BLaER1 treated with 17β-estradiol and CSF1 and Interleukin-3, amounts not matched to agents 10 nM and 100 nM (cell line): ENCODE results near the gene MLH1.

Experiments
- H3K27ac ChIP-seq, 11 experiments: shearing (Covaris generic); formaldehyde crosslinking; 2 replicates each; pipeline ENCODE4 v1.8.1; 2022
- H3K27me3 ChIP-seq, 11 experiments: shearing (Covaris generic); formaldehyde crosslinking; 2 replicates each; pipeline ENCODE4 v1.8.1; 2022
- H3K36me3 ChIP-seq, 11 experiments: shearing (Covaris generic); formaldehyde crosslinking; 2 replicates each; pipeline ENCODE4 v1.8.1; 2022
- H3K4me1 ChIP-seq, 10 experiments: shearing (Covaris generic); formaldehyde crosslinking; 2 replicates each; pipeline ENCODE4 v1.8.1; 2022
- H3K4me2 ChIP-seq, 11 experiments: shearing (Covaris generic); formaldehyde crosslinking; 2 replicates each; pipeline ENCODE4 v1.8.1; 2022
- H3K4me3 ChIP-seq, 10 experiments: shearing (Covaris generic); formaldehyde crosslinking; 2 replicates each; pipeline ENCODE4 v1.8.1; 2022
- H3K9ac ChIP-seq, 11 experiments: shearing (Covaris generic); formaldehyde crosslinking; 2 replicates each; pipeline ENCODE4 v1.8.1; 2022
- H3K9me3 ChIP-seq, 11 experiments: shearing (Covaris generic); formaldehyde crosslinking; replicated peaks in 1 of 11; 2 replicates each; pipeline ENCODE4 v1.8.1; 2022
- H4K20me1 ChIP-seq, 11 experiments: shearing (Covaris generic); formaldehyde crosslinking; 2 replicates each; pipeline ENCODE4 v1.8.1; 2022
- Cebpa-rat ChIP-seq, 11 experiments: shearing (Covaris generic); IDR thresholded peaks; 2 replicates each; pipeline ENCODE4 v1.8.1; 2022

MLH1 gene

DNA sequence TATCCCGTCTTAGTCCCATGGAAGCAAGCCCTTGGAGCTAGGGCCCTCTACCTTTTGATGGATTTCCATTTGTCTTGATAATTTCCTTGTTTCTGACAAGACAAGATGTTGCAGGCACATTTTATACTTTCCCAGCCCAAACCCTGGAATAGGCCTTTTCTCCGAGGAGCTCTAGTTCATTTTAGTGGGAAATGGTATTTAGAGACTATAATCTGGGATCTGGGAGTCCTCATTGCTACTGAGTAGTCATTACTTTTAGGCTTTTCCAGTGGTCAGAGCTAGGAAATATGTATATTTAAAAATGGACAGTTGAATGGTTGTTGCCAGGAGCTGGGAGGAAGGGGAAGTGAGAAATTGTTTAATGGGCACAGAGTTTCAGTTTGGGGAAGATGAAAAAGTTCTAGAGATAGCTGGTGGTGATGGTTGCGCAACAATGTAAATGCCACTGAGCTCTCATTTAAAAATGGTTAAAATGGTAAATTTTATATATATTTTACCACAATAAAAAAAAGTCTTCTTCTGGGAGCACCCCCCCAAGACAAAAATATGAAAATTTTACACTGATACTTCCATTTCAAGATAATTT is 31.6 kb downstream of the MLH1 start:
- Histone ChIP-seq H3K9me3 (peaks cover 0 to 27% (median 0%) of the 10 kb centered on the region in 11 experiments; a peak in 10 of 22 replicates), H3K4me3 (peak overlapping the region in 3 of 10 experiments; percentile 7 to 24 (median 22); a peak in 3 of 20 replicates), H3K27ac (peak overlapping the region; percentile 27 to 80 (median 73); a peak in 21 of 22 replicates), H3K4me2 (peak overlapping the region; percentile 43 to 87 (median 77)), H3K27me3 (no peaks in the 10 kb centered on the region), H3K36me3 (peaks cover 62 to 91% (median 87%) of the 10 kb centered on the region in 11 experiments), H4K20me1 (no peaks in the 10 kb centered on the region), H3K4me1 (peaks cover 15 to 74% (median 31%) of the 10 kb centered on the region in 10 experiments), H3K9ac (peak overlapping the region in 7 of 11 experiments; percentile 7 to 56 (median 47); a peak in 10 of 22 replicates)
- peak; percentile 54 to 100 (median 98); a peak in 19 of 22 replicates for TF ChIP-seq Cebpa-rat (IDR thresholded peaks at IDR 0.05)

DNA sequence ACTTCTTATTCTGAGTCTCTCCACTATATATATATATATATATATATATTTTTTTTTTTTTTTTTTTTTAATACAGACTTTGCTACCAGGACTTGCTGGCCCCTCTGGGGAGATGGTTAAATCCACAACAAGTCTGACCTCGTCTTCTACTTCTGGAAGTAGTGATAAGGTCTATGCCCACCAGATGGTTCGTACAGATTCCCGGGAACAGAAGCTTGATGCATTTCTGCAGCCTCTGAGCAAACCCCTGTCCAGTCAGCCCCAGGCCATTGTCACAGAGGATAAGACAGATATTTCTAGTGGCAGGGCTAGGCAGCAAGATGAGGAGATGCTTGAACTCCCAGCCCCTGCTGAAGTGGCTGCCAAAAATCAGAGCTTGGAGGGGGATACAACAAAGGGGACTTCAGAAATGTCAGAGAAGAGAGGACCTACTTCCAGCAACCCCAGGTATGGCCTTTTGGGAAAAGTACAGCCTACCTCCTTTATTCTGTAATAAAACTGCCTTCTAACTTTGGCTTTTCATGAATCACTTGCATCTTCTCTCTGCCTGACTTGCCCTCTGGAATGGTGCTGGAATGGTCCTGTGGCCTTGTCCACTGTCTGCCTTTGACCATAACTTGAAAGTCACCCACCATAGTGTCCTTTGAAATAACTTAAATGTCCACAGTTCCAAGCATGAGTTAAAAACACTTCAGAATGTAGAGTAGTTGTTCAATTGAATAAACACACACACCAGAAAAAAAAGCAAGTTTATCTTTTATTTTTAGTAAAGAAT is 32.4 kb downstream of the MLH1 start:
- no peak for TF ChIP-seq Cebpa-rat (IDR thresholded peaks at IDR 0.05)
- Histone ChIP-seq H3K4me3 (no peak overlapping the region), H3K9ac (no peak overlapping the region; a peak in 1 of 22 replicates), H3K27ac (peak overlapping the region in 10 of 11 experiments; percentile 0 to 78 (median 51); a peak in 15 of 22 replicates), H4K20me1 (no peaks in the 10 kb centered on the region), H3K4me1 (peaks cover 23 to 82% (median 39%) of the 10 kb centered on the region in 10 experiments), H3K4me2 (peak overlapping the region in 10 of 11 experiments; percentile 20 to 87 (median 76); a peak in 19 of 22 replicates), H3K36me3 (peaks cover 62 to 91% (median 87%) of the 10 kb centered on the region in 11 experiments), H3K27me3 (no peaks in the 10 kb centered on the region), H3K9me3 (peaks cover 0 to 27% (median 0%) of the 10 kb centered on the region in 11 experiments; a peak in 10 of 22 replicates)

DNA sequence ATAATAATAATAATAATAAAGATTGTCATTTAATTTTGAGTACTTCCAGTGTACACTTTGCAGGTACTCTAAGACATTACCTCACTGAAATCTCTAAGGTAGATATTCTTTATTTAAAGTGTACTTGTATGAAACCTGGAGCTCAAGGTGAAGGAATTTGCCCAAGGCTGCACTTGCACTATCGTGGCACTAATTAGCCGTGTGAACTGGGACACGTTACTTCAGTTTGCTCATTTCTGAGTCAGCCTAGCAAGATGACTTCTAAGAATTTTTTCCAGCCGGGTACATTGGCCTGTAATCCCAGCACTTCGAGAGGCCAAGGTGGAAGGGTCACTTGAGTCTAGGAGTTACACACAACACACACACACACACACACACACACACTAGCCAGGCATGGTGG is 33.5 kb downstream of the MLH1 start:
- H3K27me3 ChIP-seq, result no peaks in the 10 kb centered on the region
- H3K4me2 ChIP-seq, result peak overlapping the region in 3 of 11 experiments; percentile 3 to 68 (median 66); a peak in 4 of 22 replicates
- H3K9me3 ChIP-seq, result peaks cover 0 to 20% (median 0%) of the 10 kb centered on the region in 11 experiments; a peak in 9 of 22 replicates
- H3K4me1 ChIP-seq, result peaks cover 23 to 86% (median 40%) of the 10 kb centered on the region in 10 experiments
- H3K27ac ChIP-seq, result no peak overlapping the region
- TF ChIP-seq Cebpa-rat (IDR thresholded peaks at IDR 0.05), result no peak
- no peaks in the 10 kb centered on the region for H4K20me1 ChIP-seq
- H3K36me3 ChIP-seq, result peaks cover 62 to 91% (median 87%) of the 10 kb centered on the region in 11 experiments
- no peak overlapping the region for H3K4me3 ChIP-seq
- no peak overlapping the region for H3K9ac ChIP-seq

DNA sequence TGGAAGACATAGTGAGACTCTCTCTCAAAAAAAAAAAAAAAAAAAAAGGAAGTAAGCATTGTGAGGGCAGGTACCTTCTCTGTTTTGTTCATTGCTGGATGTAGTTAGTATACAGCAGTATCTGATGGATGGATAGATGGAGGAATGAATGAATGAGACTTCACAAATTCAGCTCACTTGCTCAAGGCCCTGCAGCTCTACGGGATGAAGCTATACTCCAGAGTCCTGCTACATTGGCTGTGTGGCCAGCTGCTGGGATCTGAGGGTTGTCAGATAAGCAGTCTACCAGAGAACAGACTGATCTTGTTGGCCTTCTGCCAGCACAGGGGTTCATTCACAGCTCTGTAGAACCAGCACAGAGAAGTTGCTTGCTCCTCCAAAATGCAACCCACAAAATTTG is 35.0 kb downstream of the MLH1 start:
- Histone ChIP-seq H3K27me3 (no peaks in the 10 kb centered on the region), H4K20me1 (no peaks in the 10 kb centered on the region), H3K36me3 (peaks cover 62 to 91% (median 87%) of the 10 kb centered on the region in 11 experiments), H3K27ac (peak overlapping the region in 2 of 11 experiments; percentile 11 to 47; a peak in 3 of 22 replicates), H3K9ac (no peak overlapping the region), H3K9me3 (peaks cover 0 to 10% (median 0%) of the 10 kb centered on the region in 11 experiments; a peak in 7 of 22 replicates), H3K4me3 (0 out of 20 replicates have a peak overlapping the region, but pooled peaks of 1 of the 10 experiments have one; percentile 6), H3K4me2 (peak overlapping the region in 3 of 11 experiments; percentile 40 to 68 (median 66); a peak in 6 of 22 replicates), H3K4me1 (peaks cover 23 to 87% (median 40%) of the 10 kb centered on the region in 10 experiments)
- TF ChIP-seq Cebpa-rat (IDR thresholded peaks at IDR 0.05), result no peak

DNA sequence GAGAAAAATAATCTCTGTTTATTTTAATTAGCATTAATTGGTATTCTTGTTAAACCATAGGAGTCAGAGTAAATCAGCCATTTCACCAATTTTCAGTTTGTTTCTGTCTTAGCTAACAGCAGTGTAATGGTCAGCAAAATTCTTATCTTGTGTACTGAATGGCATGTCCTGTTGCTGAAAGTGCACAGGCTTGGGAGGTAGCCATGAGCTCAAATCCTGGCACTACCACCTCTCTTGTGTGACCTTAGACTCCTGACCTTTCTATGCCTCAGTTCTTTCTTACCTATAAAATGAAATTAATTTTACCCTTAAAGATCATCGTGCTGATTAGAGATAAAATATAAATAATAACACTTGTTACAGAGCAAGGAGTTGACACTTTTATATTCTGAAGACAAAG is 35.8 kb downstream of the MLH1 start:
- Histone ChIP-seq H3K9ac (no peak overlapping the region), H3K27me3 (no peaks in the 10 kb centered on the region), H3K27ac (peak overlapping the region in 1 of 11 experiments; percentile 53; a peak in 1 of 22 replicates), H3K4me3 (no peak overlapping the region), H4K20me1 (no peaks in the 10 kb centered on the region), H3K36me3 (peaks cover 64 to 92% (median 87%) of the 10 kb centered on the region in 11 experiments), H3K9me3 (peaks cover 3 to 11% (median 5%) of the 10 kb centered on the region in 11 experiments; a peak in 20 of 22 replicates), H3K4me1 (peaks cover 23 to 79% (median 36%) of the 10 kb centered on the region in 10 experiments), H3K4me2 (peak overlapping the region in 3 of 11 experiments; percentile 40 to 68 (median 66); a peak in 5 of 22 replicates)
- no peak for TF ChIP-seq Cebpa-rat (IDR thresholded peaks at IDR 0.05)

DNA sequence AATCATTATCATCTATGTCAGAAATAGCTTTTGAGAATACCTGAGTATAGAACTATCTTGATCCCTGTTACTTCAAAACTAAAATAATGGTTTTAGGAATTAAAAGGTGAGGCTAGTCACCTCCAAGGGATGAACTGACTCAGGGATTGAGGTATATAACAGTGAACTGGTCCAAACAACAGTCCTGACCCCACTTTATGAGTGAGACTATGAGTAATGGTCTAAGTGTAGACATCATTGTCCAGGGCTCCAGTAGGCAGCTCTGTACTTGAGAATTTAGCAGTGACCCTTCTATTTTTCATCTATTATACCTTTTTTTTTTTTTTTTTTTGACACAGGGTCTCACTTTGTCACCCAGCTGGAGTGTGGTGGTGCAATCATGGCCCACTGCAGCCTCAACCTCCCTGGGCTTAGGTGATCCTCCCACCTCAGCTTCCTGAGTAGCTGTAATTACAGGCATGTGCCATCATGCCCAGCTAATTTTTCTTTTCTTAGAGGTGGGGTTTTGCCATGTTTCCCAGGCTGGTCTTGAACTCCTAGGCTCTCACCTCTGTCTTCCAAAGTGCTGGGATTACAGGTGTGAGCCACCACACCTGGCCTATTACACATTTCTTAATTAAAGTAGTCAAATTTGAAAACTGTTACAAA is 36.3 kb downstream of the MLH1 start:
- Histone ChIP-seq H3K4me2 (peak overlapping the region in 8 of 11 experiments; percentile 5 to 68 (median 42); a peak in 13 of 22 replicates), H3K9ac (no peak overlapping the region)

DNA sequence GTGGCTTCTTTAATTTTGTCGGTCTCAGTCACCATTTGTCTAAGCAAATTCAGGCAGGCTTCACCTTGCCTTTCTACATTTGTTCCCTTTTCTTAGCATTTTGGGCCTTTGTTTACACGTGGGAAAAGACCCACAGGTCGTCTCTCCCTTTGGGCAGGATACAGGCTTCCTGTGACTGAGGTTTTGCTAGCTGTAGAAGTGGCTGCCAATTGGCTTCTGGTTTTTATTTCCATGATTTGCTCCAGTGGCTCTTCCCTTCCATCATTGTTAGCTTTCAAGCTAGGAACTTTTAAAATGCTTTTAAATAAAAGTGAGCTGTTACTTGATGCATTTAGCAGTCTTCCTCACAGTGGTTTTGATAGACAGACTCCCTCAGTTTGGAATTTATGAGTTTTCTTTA is 37.3 kb downstream of the MLH1 start:
- Histone ChIP-seq H3K27ac (peak overlapping the region in 3 of 11 experiments; percentile 0 to 16 (median 9); a peak in 2 of 22 replicates), H3K9me3 (peaks cover 18 to 26% (median 20%) of the 10 kb centered on the region in 11 experiments), H4K20me1 (no peaks in the 10 kb centered on the region), H3K27me3 (no peaks in the 10 kb centered on the region), H3K4me3 (no peak overlapping the region), H3K4me2 (peak overlapping the region in 8 of 11 experiments; percentile 5 to 68 (median 42); a peak in 14 of 22 replicates), H3K36me3 (peaks cover 79 to 100% (median 100%) of the 10 kb centered on the region in 11 experiments), H3K4me1 (peaks cover 11 to 64% (median 21%) of the 10 kb centered on the region in 10 experiments; a peak in 18 of 20 replicates), H3K9ac (peak overlapping the region in 1 of 11 experiments; percentile 29; a peak in 1 of 22 replicates)
- no peak for TF ChIP-seq Cebpa-rat (IDR thresholded peaks at IDR 0.05)

More for the DNA sequence above, 36.3 kb downstream of the MLH1 start:
- H3K36me3 ChIP-seq, result peaks cover 70 to 95% (median 91%) of the 10 kb centered on the region in 11 experiments
- 0 out of 22 replicates have a peak overlapping the region, but pooled peaks of 1 of the 11 experiments have one; percentile 9 for H3K27ac ChIP-seq
- H3K27me3 ChIP-seq, result no peaks in the 10 kb centered on the region
- H3K4me1 ChIP-seq, result peaks cover 21 to 74% (median 31%) of the 10 kb centered on the region in 10 experiments
- H4K20me1 ChIP-seq, result no peaks in the 10 kb centered on the region
- peaks cover 8 to 16% (median 11%) of the 10 kb centered on the region in 11 experiments; a peak in 20 of 22 replicates for H3K9me3 ChIP-seq
- H3K4me3 ChIP-seq, result no peak overlapping the region
- TF ChIP-seq Cebpa-rat (IDR thresholded peaks at IDR 0.05), result no peak

DNA sequence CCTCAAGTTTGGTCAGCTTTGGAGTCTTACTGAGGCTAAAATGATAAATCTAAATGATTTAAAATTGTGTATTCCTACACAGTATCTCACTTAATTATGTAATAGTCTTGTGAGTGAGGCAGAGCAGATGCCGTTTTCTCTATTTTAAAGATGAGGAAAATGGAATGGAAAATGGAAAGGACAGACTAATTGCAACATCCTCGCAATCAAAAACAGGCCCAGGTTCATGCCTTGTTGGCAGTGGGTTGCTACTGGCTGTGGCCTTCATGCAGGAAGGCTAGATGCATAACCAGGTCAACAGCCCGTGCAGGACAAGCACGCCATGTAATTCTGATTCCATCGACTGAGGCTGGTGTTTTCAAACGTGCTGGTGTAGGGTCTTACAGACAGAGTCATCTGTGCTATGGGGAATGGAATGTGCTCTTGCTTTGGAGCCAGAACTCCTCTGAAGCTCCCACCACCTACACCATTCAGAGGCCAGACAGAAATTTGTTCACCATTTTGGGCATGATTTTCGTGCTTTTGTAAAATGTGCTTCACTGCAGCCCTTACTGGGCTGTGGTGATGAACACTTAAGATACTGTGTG is 37.9 kb downstream of the MLH1 start:
- Histone ChIP-seq H3K9ac (no peak overlapping the region), H3K27ac (no peak overlapping the region), H3K36me3 (peaks cover 79 to 100% (median 100%) of the 10 kb centered on the region in 11 experiments), H3K9me3 (peaks cover 24 to 32% (median 26%) of the 10 kb centered on the region in 11 experiments), H3K4me3 (no peak overlapping the region), H4K20me1 (no peaks in the 10 kb centered on the region), H3K27me3 (no peaks in the 10 kb centered on the region), H3K4me2 (no peak overlapping the region; a peak in 2 of 22 replicates), H3K4me1 (peaks cover 8 to 58% (median 15%) of the 10 kb centered on the region in 10 experiments; a peak in 18 of 20 replicates)
- 0 out of 22 replicates have a peak, but pooled peaks of 1 of the 11 experiments have one; percentile 8 for TF ChIP-seq Cebpa-rat (IDR thresholded peaks at IDR 0.05)
